PC-9 (cell line): Measurements from ENCODE around the gene AGL. TPM values are rescaled to one million over a fixed set of nuclear protein-coding genes. Genes with fewer than 3 reads are reported as not detected.

Experiments used
- BruUV-seq: library from RNA; stranded (reverse); fragments of 400-500 nt; replicated peaks from 2 replicates; lab custom pipeline; 2021; lab: Mats Ljungman, UMichigan
- CTCF ChIA-PET: fragments of 300-600 bp; sonication (Branson Sonifier 250); formaldehyde crosslinking; loops from one replicate; lab custom pipeline; 2022; ENCODE audit warnings: antibody characterized with exemption; lab: Charles Lee
- POLR2A ChIA-PET: fragments of 300-600 bp; sonication (Branson Sonifier 250); formaldehyde crosslinking; loops from one replicate; lab custom pipeline; 2022; ENCODE audit warnings: antibody characterized with exemption; ENCODE audit not compliant: unreplicated experiment; lab: Charles Lee
- DNase-seq, 2 experiments: peaks; one replicate each; pipeline versions ENCODE4 v3.0.0 to v3.0.0-alpha.2; 2015 to 2022; ENCODE audit warnings: mixed read lengths in 1 of 2
- H2AFZ ChIP-seq: fragments of 200-600 bp; sonication (generic); 2 replicates; pipeline ENCODE4 v1.8.1; 2017; ENCODE audit warnings: antibody characterized with exemption
- H3F3A ChIP-seq: fragments of 200-600 bp; sonication (generic); 2 replicates; pipeline ENCODE4 v1.8.1; 2017; ENCODE audit warnings: antibody characterized with exemption, mild to moderate bottlenecking, low read depth; ENCODE audit not compliant: insufficient read depth
- H3K27ac ChIP-seq: fragments of 200-600 bp; sonication (generic); 2 replicates; pipeline ENCODE4 v1.6.1; 2016; ENCODE audit warnings: mixed run types
- H3K27me3 ChIP-seq: fragments of 200-600 bp; sonication (generic); 2 replicates; pipeline ENCODE4 v1.6.1; 2016; ENCODE audit warnings: low read depth, mixed run types; ENCODE audit not compliant: insufficient read depth
- H3K36me3 ChIP-seq: fragments of 200-600 bp; sonication (generic); 2 replicates; pipeline ENCODE4 v1.6.1; 2016; ENCODE audit warnings: low read depth, mixed run types
- H3K4me1 ChIP-seq: fragments of 200-600 bp; sonication (generic); replicated peaks from 2 replicates; pipeline ENCODE4 v1.6.1; 2016; ENCODE audit warnings: mixed run types; ENCODE audit not compliant: insufficient read depth
- H3K4me2 ChIP-seq: fragments of 200-600 bp; sonication (generic); 2 replicates; pipeline ENCODE4 v1.6.1; 2017; ENCODE audit warnings: mixed run types
- H3K4me3 ChIP-seq: fragments of 200-600 bp; sonication (generic); 2 replicates; pipeline ENCODE4 v1.6.1; 2016; ENCODE audit warnings: mixed run types
- H3K79me2 ChIP-seq: fragments of 200-600 bp; sonication (generic); 2 replicates; pipeline ENCODE4 v1.6.1; 2017; ENCODE audit warnings: low read depth, mixed run types
- H3K9me2 ChIP-seq: fragments of 200-600 bp; sonication (generic); 2 replicates; pipeline ENCODE4 v1.8.1; 2017; ENCODE audit warnings: mild to moderate bottlenecking; ENCODE audit not compliant: insufficient read depth
- H3K9me3 ChIP-seq: fragments of 200-600 bp; sonication (generic); 2 replicates; pipeline ENCODE4 v1.8.1; 2016; ENCODE audit warnings: low read depth; ENCODE audit not compliant: insufficient read depth
- H4K20me1 ChIP-seq: fragments of 200-600 bp; sonication (generic); 2 replicates; pipeline ENCODE4 v1.8.1; 2017; ENCODE audit not compliant: insufficient read depth
- CTCF ChIP-seq: fragments of 200-600 bp; sonication (generic); conservative IDR thresholded peaks from 2 replicates; pipeline ENCODE4 v1.6.1; 2017; ENCODE audit warnings: mixed run types, antibody characterized with exemption, mild to moderate bottlenecking, moderate library complexity
- EZH2 ChIP-seq: fragments of 200-600 bp; sonication (generic); IDR thresholded peaks from 2 replicates; pipeline ENCODE4 v1.8.0; 2017; ENCODE audit warnings: antibody characterized with exemption, low read depth
- intact Hi-C: fragments of 100-400 bp; cut with micrococcal nuclease; formaldehyde crosslinking; loops from one replicate; pipeline ENCODE4 v1.10.0; 2022; ENCODE audit not compliant: unreplicated experiment
- total RNA-seq: library from RNA; stranded (reverse); gene quantifications from 2 replicates; pipeline ENCODE4 v1.2.3, GENCODE V29; 2021

Gene AGL
- total RNA-seq, 1 experiment from 2014 or later = 15.7 TPM

GRCh38 chr1:99886179-99886578 is 36.0 kb downstream of the AGL start:
- H3K4me2 ChIP-seq = no peak overlapping the region
- H3K9me3 ChIP-seq = no peaks in the 10 kb centered on the region
- ChIA-PET POLR2A (no interaction called here), CTCF (no interaction called here)
- no peak overlapping the region for H3K4me3 ChIP-seq
- BruUV-seq = no TSS peak
- no peak overlapping the region for H3K27ac ChIP-seq
- H4K20me1 ChIP-seq = no peaks in the 10 kb centered on the region
- no peak for DNase-seq
- no peaks in the 10 kb centered on the region for H3K27me3 ChIP-seq
- TF ChIP-seq EZH2 (no peak), CTCF (no peak)
- H3F3A ChIP-seq = no peaks in the 10 kb centered on the region; the same call in 1 of the 2 replicates
- intact Hi-C loops = no loop called here
- H3K36me3 ChIP-seq = peaks cover 7% of the 10 kb centered on the region; the same call in 1 of the 2 replicates
- H3K9me2 ChIP-seq = no peaks in the 10 kb centered on the region
- H3K79me2 ChIP-seq = no peaks in the 10 kb centered on the region
- no peak overlapping the region for H2AFZ ChIP-seq
- H3K4me1 ChIP-seq = no peaks in the 10 kb centered on the region

- no peaks in the 10 kb centered on the region for H3K9me3 ChIP-seq
- H2AFZ ChIP-seq = no peak overlapping the region
- no peaks in the 10 kb centered on the region for H3K4me1 ChIP-seq
- DNase-seq = no peak
- peaks cover 7% of the 10 kb centered on the region; the same call in 1 of the 2 replicates for H3K36me3 ChIP-seq
- TF ChIP-seq CTCF (no peak), EZH2 (no peak)
- no peaks in the 10 kb centered on the region for H4K20me1 ChIP-seq
- POLR2A ChIA-PET = no interaction called here
- no peaks in the 10 kb centered on the region for H3K27me3 ChIP-seq
- intact Hi-C loops = no loop called here
- no peak overlapping the region for H3K4me2 ChIP-seq
- no peaks in the 10 kb centered on the region; the same call in 1 of the 2 replicates for H3F3A ChIP-seq
- H3K27ac ChIP-seq = no peak overlapping the region
- no peak overlapping the region for H3K4me3 ChIP-seq
- CTCF ChIA-PET = no interaction called here
- no peaks in the 10 kb centered on the region for H3K79me2 ChIP-seq
- BruUV-seq = no TSS peak
- H3K9me2 ChIP-seq = no peaks in the 10 kb centered on the region
Observed at GRCh38 chr1:99886841-99887240, 36.7 kb downstream of the AGL start.

- BruUV-seq = no TSS peak
- ChIA-PET POLR2A (interaction anchor here (0.6 kb wide), 2 partner anchors 27 to 304 kb away, joined by 3 to 7 read pairs; no protein-coding TSS in a partner anchor), CTCF (no interaction called here)
- Histone ChIP-seq H3K27ac (no peak overlapping the region), H2AFZ (no peak overlapping the region), H3F3A (no peaks in the 10 kb centered on the region; the same call in 1 of the 2 replicates), H3K27me3 (no peaks in the 10 kb centered on the region), H3K4me3 (no peak overlapping the region), H3K4me2 (no peak overlapping the region), H3K9me3 (no peaks in the 10 kb centered on the region), H3K79me2 (no peaks in the 10 kb centered on the region), H4K20me1 (no peaks in the 10 kb centered on the region), H3K4me1 (no peaks in the 10 kb centered on the region), H3K36me3 (peaks cover 5% of the 10 kb centered on the region; the same call in 1 of the 2 replicates), H3K9me2 (no peaks in the 10 kb centered on the region)
- TF ChIP-seq EZH2 (no peak), CTCF (no peak)
- no peak for DNase-seq
- intact Hi-C loops = no loop called here
Observed at GRCh38 chr1:99887890-99888289, 37.7 kb downstream of the AGL start.
